Sciatic nerve (tissue), 2 donors: ENCODE results near the gene RAB6B. TPM values are rescaled to one million over a fixed set of nuclear protein-coding genes. Genes with fewer than 3 reads are reported as not detected.

Source experiments
- ATAC-seq: fragments of 200-7000 bp; cut with Tn5 transposase; one replicate; pipeline ENCODE4 v1.9.1; 2020; ENCODE audit warnings: mild to moderate bottlenecking, moderate library complexity
- DNase-seq: peaks from one replicate; pipeline ENCODE4 v3.0.0-alpha.2; 2020; ENCODE audit warnings: low spot score
- intact Hi-C: fragments of 100-400 bp; cut with DNase I; formaldehyde crosslinking; loops from one replicate; pipeline ENCODE4 v1.14.2; 2022
- total RNA-seq: library from RNA; stranded (reverse); fragmentation: NEBNext Ultra II Directional; extraction: Animal tissue kit (Norgen Biotek cat#: 25700); gene quantifications from one replicate; pipeline ENCODE4 v1.2.1, GENCODE V29; 2021
- donor health status: DM: no; HTN: no; CAD: no.
- donor health status: DM: no; HTN: no; CAD: no.

The RAB6B gene
- 9.5 TPM for total RNA-seq

DNA sequence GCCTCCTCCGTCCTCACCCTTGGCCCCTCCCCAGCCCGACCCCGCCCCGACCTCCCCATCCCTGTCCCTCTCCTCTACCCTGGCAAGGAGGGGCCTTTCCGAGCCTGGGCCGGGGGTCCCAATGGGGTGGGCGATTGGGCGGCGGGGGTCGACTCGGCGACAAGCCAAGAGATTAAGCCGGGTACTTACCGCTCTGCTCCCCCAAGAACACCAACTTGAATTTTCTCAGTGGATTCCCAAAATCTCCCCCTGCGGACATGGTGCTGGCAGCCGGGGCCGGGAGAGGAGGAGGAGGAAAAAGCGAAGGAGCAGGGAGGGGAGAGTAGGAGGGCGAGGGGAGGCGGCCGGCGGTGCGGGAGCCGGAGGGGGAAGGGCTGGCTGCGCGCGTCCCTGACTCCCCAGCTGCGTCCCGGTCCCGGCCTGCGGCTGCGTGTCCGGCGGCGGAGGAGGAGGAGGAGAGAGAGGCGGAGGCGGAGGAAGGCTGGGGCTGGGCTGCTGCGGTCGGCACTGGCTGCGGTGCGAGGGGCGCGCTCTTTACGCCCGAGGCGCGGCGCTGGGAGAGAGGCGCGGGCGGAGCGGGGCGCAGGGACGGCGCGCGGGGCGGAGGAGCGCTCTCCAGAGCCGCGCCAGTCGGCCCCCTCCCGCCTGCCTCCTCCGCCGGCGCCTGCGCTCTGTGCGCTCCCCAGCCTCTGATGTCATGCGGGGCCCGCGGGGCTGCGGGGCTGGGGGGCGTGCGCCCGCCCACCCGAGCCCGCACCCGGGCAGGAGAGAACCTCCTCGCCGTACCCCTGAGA lies at the start of gene RAB6B:
RAB6B (minus strand) TSS at position 675 of the 794 bp plus-strand sequence; CDS start at position 259, 416 bp downstream.
- peak; percentile 64 for DNase-seq
- ATAC-seq, result peak; percentile 81
- intact Hi-C loops, result no loop called here

DNA sequence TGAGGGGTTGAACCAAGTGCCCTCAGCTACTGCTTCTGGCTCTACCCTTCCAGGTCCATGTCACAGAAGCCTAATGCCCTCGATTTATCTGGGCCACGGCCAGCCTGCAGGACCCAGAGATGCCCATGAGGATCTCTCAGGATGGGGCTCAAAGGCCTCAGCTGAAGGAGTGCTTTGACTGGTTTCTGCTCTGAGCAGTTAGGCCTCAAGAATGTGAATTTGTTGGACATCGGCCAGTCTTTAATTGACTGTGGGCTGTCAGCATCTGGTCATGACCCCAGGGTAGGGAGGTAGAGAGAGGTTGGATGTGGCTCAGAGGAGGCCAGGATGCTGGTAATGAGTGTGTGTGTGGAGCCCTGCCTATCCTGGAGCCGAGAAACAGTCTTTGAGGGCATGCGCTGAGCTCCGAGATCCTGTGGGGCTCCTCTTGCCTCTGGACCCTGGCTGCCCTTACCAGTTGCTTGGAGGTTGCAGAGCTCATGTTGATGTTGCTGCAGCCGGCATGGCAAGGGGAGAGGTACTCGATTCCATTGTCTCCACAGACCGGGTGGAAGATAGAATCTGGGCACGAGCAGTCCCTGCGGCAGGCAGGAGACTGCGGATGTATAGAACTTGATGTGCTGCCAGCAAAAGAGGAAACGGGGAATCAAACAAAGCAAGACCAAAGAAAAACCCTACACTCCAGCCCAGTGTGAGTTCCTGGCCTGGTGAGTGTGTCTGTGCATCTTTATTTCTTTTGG lies 49.1 kb upstream of the RAB6B start:
- ATAC-seq (peak; percentile 4), DNase-seq (no peak)
- intact Hi-C loops, result no loop called here

DNA sequence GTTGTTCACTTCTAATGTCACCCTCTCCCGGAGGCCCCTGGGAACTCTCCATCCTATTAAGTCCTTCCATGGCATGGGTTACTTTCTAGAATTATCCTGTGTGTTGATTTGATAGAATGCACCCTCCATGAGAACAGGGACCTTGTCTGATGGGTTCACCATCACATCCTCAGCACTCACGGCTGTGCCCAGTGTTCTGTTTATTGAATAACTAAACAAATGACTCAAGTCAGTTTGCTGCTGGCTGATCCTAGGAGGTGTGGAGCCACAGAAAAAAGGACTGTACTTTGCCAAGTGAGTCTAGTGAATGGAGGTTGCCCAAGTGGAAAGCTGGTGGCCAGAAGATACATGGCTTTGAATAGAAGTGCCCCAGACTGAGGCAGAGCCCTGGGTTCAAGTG lies 48.5 kb upstream of the RAB6B start:
- DNase-seq (no peak), ATAC-seq (no peak)
- intact Hi-C loops, result no loop called here

DNA sequence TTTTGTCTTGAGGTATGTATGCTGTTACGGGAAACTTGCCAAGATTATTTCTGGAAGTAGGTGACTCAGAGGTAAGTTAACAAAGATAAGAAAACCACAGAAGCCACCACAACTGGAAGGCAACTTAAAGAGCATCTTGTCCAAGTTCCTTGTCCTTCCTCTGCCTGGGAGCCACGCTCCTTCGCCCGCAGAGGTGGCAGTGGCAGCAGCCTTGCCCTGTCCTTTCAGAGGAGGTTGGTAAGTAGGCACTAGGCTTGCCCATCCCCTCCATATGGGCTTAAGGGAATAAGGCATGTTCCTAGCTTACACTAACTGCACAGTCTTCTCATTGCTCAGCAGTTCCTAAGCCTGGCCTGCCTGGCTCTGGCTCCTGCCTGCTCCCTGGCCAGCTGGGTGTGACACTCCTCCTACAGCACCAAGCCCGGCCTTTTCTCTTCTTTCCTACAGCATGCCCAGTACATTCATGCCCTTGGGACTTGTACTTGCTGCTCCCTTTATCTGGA lies 48.0 kb upstream of the RAB6B start:
- intact Hi-C loops, result no loop called here
- peak; percentile 51 for ATAC-seq
- DNase-seq, result no peak

DNA sequence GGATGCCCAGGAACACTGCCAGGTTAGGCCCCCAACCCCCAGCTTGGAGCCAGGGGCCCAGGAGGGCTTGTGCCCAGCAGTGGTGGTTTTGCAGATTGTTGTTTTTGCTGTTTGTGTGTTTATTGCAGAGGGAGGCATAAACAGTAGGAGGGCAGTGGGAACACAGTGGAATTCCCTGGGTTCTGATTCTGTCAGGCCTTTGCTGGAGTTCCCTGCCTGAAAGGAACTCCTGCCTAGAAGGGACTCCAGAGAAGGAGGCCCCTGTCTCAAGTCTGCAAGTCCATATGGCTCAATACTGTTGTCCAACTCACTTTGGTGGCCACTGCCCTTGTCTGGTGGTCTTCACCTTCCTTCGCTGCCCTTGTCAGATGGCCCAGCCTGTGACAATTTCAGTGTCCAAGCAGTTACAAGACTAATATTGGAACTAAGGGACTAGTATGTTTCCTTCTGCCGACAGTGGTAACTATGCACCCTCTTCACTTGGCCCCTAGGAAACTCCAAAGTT lies 47.4 kb upstream of the RAB6B start:
- DNase-seq, result no peak
- ATAC-seq, result no peak
- intact Hi-C loops, result no loop called here

DNA sequence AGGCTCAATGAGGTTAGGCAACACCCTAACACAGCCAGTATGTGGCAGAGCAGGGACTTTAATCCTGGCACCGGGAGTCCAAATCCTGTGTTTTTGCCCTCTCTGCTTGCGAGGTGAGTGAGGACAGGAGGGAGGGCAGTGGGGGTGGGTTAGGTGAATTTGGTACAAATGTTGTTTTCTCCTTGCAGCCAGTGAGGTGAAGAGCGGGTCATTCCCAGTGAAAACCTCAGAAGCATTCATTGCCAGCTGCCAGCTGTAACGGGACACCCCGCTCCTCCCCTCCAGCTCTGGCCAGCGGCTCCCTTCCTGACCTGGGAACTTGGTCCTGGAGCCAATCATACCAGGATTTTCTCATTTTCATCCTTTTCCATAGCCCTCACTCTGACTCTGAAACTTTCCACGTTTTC lies 45.7 kb upstream of the RAB6B start:
- DNase-seq (no peak), ATAC-seq (peak; percentile 50)
- intact Hi-C loops, result no loop called here

DNA sequence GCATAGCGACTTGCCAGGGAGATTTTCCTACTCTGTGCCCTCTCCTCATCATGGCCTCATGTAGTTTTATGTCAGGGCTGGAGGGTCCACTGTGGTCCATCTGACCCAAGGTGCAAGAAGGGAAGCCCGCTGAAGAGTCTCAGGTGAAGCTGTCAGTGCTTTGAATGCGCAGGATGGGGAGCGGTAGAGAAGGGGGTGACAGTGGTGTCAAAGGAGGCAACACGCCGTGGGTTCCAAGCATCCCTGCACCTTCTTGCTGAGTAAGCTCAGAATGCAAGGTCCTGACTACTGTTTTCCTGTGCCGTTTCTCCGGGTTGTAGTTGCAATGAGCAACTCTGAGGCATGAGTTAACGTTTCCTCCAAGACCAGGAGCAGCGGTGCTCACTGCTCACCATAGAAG lies 44.9 kb upstream of the RAB6B start:
- ATAC-seq, result no peak
- no peak for DNase-seq
- intact Hi-C loops, result no loop called here

DNA sequence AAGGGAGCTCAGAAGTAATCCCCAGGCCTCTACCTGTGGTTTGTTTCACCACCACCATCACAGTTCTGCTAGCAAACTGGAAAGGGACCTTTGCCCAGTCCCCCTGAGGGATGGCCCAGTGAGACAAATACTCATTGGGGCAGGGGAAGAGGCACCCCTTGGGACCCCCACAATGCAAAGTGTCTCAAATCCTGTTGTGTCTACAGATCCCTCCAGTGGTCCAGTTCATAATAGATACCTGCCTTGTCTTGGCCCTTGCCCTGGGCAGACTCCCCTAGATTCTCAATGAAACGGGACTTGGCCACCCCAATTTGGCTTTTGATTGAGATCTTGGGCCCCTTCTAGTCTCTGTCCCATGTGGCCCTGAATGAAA lies 43.8 kb upstream of the RAB6B start:
- intact Hi-C loops, result no loop called here

DNA sequence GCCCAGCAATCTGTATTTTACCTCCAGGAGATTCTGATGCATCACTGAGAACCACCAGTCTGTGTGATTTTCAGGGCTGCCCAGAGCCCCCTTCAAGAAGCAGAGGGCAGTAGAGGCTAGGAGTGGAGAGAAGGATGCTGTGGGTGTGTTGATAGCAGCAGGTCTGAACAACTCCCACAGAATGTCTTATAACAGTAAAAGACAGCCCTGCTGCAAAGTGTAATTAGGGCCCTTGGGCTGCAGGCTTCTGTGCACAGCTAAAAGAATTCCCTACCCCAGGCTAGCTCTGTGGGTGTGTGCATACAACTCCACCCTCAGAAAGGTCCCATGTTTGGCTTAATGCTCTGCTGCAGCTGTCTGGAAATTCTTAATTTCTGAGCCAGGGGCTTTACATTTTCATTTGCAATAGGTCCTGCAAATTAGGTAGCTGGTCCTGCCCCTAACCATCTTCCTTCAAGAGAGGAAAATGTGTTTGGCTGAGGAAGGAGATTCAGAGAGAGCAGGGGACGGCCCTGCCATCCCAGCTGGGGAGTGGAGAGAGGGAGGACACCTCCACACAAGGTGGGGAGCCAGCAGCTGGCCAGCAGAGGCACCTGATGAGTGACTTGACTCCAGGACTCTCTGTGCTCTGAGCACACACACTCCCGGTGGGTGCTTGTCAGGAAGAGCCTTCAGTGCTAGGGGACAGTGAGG lies 43.2 kb upstream of the RAB6B start:
- DNase-seq (no peak), ATAC-seq (peak; percentile 13)
- intact Hi-C loops, result no loop called here

More for the DNA sequence above, 43.8 kb upstream of the RAB6B start:
- ATAC-seq (no peak), DNase-seq (no peak)

DNA sequence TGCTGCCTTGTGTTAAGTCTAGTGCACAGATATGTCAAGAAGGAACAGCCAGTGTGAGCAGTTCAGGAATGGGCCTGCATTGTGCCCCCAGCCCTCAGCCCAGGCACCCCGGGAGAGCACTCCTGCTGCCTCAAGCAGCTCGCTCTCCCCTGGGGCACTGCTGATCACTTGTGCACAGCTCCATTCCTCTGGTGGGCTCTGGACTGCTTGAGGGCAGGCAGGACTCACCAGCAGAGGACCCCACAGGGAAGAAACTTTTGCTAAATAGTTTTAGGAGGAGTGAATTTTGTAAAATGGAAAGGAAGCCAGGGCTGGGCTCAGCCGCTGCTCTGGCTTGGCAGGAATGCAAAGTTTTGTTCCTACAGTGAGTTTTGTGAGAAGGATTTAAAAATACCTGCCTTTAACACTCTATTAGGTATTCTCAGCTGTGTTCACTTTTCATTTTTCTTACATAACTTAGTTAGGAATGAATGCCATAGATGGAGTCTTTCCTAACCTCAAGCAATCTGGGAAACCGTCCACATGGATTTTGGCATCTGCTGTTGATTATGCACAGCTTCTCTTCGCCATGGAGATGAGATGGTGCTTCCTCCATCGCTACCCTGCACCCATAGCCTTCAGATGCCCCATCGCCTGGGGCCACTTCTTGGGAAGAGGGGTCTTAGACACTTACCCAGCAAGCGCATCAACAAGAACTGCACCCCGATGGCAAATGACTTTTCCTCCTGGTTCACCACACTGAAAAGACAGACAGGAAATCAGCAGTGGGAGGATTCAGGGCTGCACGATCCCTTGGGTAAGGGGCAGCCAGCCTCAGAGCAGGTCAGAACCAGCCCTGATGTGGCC lies 42.3 kb upstream of the RAB6B start:
- ATAC-seq, result peak; percentile 57
- intact Hi-C loops, result no loop called here
- no peak for DNase-seq

DNA sequence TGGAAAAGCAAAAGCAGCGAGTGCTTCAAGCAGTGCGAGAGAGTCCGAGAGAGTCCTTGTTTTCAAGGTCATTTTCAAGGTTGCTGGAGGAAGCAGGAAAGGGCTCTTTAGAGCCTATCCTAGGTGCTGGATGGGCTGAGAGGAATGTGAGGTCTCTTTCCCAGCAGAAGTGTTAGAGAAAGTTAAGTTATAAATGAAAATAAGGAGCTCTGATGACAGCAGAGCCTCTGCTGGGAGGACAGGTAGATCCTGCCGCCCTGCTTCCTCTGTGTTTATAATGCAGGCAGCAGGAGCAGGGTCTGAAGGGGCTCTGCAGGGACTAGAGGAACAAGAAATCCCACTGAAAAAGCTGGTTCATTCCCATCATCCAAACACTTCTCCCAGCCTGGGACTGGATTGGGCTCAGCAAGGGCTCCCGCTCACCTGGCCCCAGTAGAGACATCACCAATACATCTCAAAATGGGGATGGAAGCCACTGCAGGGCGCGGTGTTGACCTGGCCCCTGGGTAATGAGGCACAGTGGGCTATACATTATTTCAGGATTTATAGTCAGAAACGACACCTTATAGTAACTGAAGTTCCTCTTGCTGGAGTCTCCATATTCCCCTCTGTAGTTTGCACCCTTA lies 41.5 kb upstream of the RAB6B start:
- intact Hi-C loops, result no loop called here
- ATAC-seq (no peak), DNase-seq (no peak)

DNA sequence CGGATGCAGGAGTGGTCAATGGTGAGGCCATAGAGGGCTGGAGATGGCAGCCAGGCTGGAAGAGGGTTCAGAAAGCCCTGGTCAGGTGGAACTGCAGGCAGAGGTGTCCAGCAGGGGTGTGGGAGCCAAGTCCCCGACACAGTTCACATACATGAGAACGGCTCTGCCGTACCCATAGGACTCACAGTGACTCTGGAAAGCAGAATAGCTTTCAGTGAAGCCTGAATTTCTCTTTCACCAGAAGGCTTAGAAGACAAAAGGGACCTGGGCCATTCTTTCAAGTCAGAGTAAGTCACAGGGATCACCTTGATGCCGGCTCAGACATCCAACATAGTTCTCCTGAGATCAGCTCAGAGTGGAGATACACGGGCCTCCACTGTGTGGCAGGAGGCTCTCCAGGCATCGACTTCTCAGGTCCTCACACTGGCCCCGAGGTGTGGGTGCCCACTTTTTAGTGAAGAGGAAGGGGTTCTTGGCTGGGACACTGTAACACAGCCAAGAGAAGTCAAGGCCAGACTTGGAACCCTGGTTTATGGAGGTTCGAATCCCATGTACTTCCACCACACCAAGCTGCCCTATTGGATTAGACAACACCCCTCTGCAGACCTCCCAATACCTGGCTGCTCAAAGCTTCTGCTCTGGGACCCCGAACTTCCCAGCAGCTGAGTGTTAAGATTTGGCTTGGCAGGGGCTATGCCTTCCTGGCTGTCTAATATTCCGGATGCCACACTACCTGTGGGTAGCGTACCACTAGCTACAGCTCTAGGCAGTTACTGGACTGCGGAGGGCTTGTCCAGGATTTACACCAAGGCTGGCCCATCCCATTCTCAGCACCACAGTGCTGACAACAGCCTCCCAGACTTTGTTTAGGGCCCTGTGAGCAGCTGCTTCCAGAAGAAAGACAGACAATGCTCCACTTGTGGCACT lies 40.4 kb upstream of the RAB6B start:
- ATAC-seq, result no peak
- no peak for DNase-seq
- intact Hi-C loops, result no loop called here

DNA sequence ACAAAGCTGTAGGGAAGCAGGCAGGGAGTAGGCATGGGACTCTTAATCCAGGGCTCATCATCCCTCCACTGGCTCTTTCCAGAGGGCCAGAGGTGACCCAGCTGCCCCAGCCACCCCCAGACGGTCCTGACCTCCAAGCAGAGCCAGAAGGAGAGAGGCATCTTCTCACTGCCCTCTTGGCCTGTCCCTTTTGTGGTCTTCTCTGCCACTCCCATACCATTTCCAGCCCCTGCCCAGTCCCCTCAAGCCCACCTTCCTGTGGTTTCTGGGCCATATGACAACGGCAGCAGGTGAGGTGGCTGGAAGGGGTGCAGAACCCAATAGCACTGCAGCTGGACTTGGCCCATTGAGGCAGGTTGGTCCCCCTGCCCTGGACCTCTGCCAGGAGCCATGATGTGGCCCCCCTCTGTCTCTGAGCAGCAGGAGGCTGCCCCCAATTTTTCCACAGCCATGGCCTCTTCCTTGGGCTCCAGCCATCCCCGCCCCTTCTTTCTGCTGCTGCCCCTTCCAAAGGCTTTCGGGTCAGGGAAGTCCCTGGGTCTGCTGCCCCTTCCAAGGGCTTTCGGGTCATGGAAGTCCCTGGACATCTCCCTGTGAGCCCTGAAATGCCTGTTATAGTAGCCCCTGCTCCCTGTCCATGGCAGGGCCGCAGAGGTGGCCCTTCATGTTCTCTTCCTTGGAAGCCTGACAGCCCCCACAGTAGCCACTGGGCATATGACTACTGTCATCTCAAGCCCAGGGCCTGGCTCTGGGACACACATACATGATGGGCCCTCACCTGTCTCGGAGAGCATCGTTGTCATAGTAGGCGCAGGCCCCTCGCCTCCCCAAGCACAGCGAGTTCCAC lies 39.5 kb upstream of the RAB6B start:
- no peak for DNase-seq
- no peak for ATAC-seq
- intact Hi-C loops, result no loop called here

DNA sequence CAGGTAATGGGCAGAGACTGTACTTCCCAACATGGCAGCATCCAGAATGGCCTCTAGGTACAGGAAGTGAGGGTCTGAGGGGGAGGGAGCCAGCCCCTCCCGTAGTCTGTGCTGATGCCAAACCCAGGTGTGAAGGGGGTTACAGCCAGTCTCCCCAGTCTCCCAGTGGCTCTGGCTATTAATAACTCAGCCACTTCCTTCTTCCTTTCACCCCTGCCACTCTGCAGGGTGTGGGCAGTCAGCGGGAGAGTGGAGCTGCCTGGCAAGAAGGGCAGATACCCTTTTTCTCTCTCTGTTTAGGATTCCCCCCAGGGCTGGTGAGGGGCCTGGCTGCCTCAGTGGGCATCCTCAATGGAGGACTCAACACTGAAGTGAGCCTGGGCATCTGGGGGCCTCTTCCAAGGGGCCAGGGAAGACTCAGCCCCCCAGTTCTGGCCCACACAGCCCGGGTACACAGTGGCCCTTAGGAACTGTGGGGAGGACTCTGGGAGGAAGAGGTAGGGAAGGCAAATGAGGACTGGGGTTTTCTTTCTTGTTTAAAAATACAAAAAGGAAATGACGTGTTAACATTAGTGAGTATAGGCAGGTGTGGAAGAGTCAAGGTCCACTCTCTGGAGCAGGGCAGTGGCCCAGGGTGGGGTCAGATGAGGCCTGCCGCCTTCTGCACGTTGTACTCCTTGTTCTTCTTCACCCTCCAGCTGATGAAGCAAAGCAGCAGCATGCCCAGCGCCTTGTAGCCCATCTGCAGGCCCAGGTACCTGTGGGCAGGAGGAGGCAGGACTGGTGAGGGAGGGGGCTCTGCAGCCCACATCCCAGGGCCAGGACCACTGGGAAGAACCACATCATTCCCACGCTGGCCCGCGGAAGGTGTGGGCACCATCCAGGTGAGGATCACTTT lies 38.6 kb upstream of the RAB6B start:
- intact Hi-C loops, result no loop called here
- DNase-seq, result no peak
- ATAC-seq, result no peak
